ENCODE measurements around the gene SFT2D1.

The SFT2D1 gene

GRCh38 chr6:166308769-166309589 is 33.4 kb downstream of the SFT2D1 start:
- no peak overlapping the region for H3K4me3 ChIP-seq (ENCODE audit: low read depth, low read length)
- DNase-seq (ENCODE audit: low read depth) = no peak

DNA sequence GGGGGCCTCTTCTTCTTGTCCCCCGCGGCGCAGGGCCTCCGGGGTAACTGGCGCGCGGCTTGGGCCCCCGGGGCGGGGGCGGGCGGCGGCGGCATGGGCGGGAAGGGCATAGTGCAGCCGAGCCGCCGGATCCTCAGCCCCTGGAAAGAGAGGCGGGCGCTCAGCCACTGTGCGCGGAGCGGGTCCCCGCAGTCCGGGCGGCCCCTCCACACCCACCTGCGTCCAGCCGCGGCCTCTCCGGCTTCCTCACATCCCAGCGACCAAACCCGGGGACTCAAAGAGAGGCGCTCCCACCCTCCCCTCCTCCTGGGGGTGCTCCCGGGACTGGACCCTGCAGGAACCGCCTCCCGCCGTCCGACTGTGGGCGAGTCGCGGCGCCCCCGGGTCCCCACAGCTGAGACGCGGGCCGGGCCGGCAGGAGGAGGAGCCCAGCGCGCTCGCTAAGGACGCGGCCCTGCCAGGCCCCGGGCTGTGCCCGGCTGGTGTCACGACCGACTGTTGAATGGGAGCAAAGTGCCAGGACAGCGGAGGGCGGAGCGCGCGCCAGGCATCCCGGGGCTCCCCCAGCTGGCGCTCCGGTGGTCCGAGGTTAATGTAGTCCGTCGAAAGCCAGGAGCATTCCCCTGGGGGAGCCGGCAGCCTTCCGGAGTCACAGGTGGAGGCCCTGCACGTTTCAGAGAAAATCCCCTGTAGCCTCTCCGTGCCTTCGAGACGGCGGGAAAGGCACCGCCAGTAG is 34.1 kb downstream of the SFT2D1 start, which contains the start of gene PRR18:
PRR18 (minus strand) TSS at position 360 of the 736 bp plus-strand sequence; CDS start at position 110, 250 bp downstream.
- TF ChIP-seq MAX (IDR thresholded peaks at IDR 0.05; ENCODE audit: low read depth, low read length) (no peak), POLR2A (IDR thresholded peaks at IDR 0.05; ENCODE audit: extremely low read depth, insufficient read length) (no peak), MYC (IDR thresholded peaks at IDR 0.05; ENCODE audit: low read depth, low read length) (no peak)
- TF ChIP-seq, protein P1, sequence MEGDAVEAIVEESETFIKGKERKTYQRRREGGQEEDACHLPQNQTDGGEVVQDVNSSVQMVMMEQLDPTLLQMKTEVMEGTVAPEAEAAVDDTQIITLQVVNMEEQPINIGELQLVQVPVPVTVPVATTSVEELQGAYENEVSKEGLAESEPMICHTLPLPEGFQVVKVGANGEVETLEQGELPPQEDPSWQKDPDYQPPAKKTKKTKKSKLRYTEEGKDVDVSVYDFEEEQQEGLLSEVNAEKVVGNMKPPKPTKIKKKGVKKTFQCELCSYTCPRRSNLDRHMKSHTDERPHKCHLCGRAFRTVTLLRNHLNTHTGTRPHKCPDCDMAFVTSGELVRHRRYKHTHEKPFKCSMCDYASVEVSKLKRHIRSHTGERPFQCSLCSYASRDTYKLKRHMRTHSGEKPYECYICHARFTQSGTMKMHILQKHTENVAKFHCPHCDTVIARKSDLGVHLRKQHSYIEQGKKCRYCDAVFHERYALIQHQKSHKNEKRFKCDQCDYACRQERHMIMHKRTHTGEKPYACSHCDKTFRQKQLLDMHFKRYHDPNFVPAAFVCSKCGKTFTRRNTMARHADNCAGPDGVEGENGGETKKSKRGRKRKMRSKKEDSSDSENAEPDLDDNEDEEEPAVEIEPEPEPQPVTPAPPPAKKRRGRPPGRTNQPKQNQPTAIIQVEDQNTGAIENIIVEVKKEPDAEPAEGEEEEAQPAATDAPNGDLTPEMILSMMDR (IDR thresholded peaks at IDR 0.05; ENCODE audit: low read depth, low read length) = no peak

More at GRCh38 chr6:166308769-166309589, 33.4 kb downstream of the SFT2D1 start:
- TF ChIP-seq, protein P1 (IDR thresholded peaks at IDR 0.05; ENCODE audit: low read depth, low read length) = no peak
- TF ChIP-seq POLR2A (IDR thresholded peaks at IDR 0.05; ENCODE audit: extremely low read depth, insufficient read length) = no peak
- TF ChIP-seq MYC (IDR thresholded peaks at IDR 0.05; ENCODE audit: low read depth, low read length) = no peak
- TF ChIP-seq MAX (IDR thresholded peaks at IDR 0.05; ENCODE audit: low read depth, low read length) = no peak

DNA sequence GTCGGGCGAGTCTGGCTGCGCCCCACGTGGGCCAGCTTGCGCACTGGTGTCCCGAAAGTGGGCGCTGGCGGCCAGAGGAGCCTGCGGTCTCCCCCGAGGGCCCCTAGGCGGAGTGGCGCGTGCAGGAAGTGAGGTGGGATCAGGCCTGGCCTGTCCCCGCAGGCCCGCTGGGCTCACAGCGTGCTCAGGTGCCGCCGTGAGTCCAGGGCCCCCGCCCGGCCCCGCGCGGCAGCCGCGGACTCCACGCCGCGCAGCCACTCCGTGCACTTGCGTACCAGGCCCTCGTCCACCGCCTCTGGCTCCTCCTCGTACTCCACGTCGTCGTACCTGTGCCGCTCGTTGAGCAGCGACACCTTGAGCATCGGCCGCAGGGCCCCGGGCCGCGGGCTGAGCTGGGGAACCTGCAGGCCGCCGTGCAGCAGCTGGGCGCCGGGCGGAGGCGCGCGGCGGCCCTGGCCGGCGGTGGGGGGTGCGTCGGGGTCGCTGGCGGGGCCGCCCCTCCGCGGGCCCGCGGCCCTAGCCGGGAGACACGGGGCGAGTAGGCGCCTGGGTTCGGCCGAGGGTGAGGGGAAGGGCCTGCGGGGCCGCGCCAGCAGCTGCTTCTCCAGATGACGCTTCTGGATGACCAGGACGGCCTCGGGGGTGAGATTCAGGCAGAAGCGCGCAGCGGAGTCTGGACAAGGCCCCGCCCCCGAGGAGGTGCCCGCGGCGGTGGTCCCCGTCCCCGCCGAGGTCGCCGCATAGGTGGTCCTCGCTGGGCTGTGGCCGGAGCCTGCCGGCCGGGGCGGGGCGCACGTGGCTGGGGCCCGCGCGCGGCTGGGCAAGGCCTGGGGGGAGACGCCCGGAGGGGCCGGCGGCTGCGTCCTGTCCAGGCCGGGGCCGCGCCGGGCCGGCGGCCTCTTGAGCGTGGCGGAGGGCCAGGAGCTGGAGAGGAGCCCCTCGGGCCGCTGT is 35.0 kb downstream of the SFT2D1 start:
- no peak for TF ChIP-seq POLR2A (IDR thresholded peaks at IDR 0.05; ENCODE audit: extremely low read depth, insufficient read length)
- TF ChIP-seq MAX (IDR thresholded peaks at IDR 0.05; ENCODE audit: low read depth, low read length) = no peak
- no peak for TF ChIP-seq MYC (IDR thresholded peaks at IDR 0.05; ENCODE audit: low read depth, low read length)
- no peak overlapping the region for H3K4me3 ChIP-seq (ENCODE audit: low read depth, low read length)
- no peak for DNase-seq (ENCODE audit: low read depth)

More for the DNA sequence above, 34.1 kb downstream of the SFT2D1 start, which contains the start of gene PRR18:
- no peak within 1 kb of the TSS for H3K4me3 ChIP-seq (ENCODE audit: low read depth, low read length)
- no peak for DNase-seq (ENCODE audit: low read depth)

GRCh38 chr6:166306378-166307081 is 35.8 kb downstream of the SFT2D1 start:
- H3K4me3 ChIP-seq (ENCODE audit: low read depth, low read length) = no peak overlapping the region
- TF ChIP-seq POLR2A (IDR thresholded peaks at IDR 0.05; ENCODE audit: extremely low read depth, insufficient read length) = no peak
- no peak for TF ChIP-seq MYC (IDR thresholded peaks at IDR 0.05; ENCODE audit: low read depth, low read length)
- TF ChIP-seq MAX (IDR thresholded peaks at IDR 0.05; ENCODE audit: low read depth, low read length) = no peak
- TF ChIP-seq, protein P1 (IDR thresholded peaks at IDR 0.05; ENCODE audit: low read depth, low read length) = no peak
- peak; percentile 35 for DNase-seq (ENCODE audit: low read depth)

DNA sequence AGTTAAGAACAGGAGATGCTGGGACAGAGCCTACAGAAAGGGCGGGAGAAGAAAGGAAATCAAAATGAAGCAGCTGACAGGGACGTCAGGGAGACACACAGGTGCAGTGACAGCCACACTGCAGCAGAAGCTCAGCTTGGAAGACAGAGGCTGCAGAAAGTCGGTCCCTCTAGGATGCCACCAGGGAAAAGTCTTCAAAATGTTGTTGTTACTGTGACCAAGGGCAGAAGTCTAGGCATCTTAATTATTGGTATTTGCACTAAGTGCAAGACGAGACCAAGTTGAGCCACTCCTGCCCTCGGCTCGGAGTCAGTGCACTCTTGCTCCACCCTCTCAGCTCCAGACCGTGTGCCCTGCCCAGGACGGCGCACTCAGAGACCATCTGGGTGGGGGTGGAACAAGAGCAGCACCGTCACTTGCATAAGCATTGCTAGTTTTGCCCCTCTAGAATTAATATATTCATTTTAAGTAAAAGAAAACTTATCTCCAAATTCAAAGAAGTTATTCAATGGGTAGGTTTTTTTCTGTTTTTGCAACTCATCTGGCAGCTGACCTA is 36.7 kb downstream of the SFT2D1 start:
- DNase-seq (ENCODE audit: low read depth) = no peak
- TF ChIP-seq MYC (IDR thresholded peaks at IDR 0.05; ENCODE audit: low read depth, low read length) = no peak
- no peak for TF ChIP-seq POLR2A (IDR thresholded peaks at IDR 0.05; ENCODE audit: extremely low read depth, insufficient read length)
- no peak for TF ChIP-seq MAX (IDR thresholded peaks at IDR 0.05; ENCODE audit: low read depth, low read length)
- no peak overlapping the region for H3K4me3 ChIP-seq (ENCODE audit: low read depth, low read length)
